GM21390 (cell line): ENCODE measurements around the gene RASGEF1C.
"Not testable (repeated sequence)": the region's sequence is repeated elsewhere in the genome, so short reads cannot be mapped to it uniquely, and the experiment has no call there.

ENCODE experiments used
- ATAC-seq: cut with Tn5 transposase; IDR thresholded peaks from one replicate; pipeline ENCODE4 v1.9.1; 2021; ENCODE audit not compliant: unreplicated experiment

Gene RASGEF1C

DNA sequence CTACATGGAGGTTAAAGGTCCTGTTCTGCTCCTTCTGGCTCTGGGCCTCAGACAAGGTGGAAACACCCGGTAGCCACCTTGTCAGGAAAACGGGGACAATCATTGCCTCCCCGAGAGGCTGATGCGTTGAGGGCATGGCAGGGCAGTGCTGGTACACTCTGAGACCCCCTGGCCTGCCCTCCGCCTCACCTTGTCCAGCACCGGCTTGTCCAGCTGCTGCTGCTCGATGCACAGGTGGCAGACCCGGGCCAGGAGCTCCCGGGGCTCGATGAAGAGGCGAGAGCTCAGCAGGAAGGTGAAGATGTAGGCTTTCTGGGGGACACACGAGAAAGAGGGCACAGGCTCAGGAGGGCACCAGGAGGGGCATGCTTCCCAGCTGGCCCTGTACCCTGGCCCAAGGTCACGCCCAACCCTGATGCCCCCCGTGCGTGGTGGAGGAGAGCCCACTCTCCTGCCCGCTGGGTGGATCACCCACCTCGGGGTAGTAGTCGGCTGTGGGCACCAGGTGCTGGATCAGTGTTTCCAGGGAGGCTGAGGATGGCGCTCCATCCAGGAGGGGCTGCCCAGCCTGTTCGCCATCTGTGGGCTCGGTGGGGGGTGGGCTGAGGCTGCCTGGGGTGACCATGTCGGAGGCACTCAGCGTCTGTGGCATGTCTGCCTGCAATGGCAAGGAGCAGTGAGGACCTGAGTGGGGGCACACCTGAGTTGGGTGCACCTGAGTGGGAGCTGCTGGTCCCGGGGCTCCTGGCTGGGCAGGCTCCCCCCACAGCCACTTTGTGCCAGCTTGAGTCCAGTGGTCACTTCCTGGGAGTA is 71.4 kb downstream of the RASGEF1C start:
- no peak for ATAC-seq

DNA sequence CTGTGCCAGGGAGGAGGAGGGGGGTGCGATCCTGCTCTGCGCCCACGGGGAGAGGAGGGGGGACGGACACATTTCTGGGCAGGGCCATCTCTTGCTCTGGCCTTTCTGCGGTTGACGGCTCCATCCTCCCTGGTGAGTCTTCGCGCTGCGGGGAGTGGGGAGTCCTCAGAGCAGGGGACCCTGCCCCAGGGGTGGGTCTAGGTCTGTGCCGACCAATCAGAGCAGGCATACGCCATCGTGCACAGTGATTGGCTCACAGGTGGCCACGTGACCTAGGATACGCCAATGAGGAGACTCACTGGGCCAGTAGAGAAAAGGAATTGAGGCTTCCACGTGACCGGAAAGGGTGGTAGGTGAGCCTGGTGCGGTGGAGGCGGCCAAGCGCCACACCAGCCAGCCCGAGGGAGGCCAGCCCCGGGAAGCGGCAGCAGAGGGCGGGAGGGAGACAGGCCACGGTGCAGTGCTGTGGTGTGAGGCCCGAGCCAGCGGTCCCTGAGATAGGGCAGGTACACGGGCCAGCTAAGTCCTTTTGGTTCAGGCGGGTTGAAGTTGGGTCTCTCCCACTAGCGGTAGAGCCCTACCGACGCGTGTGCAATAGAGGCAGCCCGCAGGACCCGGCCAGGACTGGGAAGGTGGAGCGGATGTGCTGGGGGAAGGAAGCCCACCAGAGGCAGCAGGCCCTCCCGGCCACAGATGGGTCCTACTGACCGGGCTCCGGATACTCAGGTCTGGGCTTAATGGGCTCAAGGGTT is 72.2 kb downstream of the RASGEF1C start:
- no peak for ATAC-seq

DNA sequence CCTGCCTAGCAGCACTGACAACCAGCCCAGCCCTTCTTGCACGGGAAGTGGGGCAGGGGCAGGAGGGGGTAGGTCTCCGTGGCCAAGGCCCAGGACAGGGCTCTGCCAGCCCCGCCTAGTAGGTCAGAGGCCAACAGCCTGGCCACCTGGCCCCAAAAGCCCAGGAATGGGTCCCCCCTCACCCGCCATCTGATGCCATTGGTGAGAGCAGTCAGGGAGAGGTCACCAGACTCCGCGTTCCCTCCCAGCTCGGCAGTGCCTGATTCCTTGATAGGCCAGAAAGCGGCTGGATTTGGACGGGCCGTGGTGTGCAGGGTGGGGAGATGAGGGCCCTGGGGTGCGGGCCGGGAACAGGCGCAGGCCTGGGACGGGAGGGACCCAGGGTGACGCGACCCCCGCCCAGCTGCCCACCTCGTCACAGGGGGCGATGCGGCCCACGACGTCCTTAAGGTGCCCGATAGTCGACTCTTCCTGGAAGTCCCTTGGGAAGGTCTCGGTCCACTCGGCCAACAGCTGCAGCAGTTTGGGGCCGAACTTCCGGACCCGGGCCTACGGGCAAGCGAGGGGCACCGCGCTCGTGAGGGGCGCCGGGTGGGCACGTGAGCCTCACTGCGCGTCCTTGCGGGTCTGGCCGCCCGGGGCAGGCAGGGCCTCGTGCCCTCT is 72.9 kb downstream of the RASGEF1C start:
- ATAC-seq = no peak

DNA sequence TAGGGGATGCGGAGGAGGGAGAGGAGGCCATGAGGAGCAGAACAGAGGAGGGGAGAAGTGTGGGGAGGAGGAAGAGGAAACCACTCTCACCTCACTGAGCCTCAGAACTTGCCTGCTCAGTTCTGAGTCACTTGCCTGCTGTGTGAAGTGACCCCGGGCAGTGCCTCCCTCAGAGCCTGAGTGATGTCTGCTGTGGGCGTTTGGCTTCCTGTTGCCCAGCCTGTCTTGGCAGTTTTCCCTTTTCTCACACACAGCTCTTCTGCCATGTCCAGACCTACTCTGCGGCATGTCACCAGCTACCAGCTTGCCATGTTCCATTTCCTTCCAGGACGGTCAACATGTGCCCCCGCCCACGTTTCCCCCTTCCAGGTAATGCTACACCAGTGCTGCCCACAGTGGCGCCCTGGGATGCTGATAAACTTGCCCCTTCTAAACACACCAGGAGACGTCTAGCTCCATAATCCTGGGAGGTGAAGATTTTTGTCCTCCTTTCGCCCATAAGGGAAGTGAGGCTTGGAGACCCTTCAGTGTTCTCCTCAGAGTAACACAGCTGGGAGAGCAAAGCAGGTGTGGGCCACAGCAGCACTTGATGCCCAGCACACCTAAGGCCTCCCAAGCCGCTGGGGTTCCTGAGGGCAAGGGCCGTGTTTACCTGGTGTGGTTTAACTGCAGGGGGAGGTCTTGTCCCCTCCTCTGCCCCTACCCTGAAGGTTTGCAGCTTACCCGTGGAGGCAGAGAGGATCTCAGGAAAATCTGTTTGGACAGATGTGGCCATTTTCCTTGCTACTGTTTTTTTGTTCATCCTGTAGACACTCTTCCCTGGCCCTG is 73.7 kb downstream of the RASGEF1C start:
- no peak for ATAC-seq

DNA sequence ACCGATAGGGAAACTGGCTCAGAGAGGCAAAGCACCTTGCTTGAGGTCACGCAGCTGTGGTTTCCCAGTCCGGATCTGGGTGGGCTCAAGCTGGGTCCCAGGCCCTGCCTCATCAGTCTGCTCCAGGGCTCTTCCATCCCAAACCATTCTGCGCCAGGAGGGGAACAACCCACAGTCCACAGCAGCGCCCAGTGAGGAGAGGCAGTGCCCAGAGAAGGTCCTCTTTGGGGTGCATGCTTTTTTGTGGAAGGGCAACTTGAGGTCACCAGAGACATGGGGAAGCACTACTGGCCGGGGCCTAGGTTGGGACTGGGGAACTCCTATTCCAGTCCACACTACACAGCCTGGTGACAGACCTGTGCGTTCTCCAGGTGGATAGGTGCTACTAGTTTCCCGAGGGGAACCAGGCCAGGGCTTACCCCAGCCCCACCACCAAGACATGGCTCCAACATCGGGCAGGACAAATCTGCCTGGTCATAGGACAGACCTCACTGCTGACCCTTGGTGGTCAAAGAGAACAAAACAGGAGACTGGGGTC is 75.0 kb downstream of the RASGEF1C start:
- no peak for ATAC-seq

DNA sequence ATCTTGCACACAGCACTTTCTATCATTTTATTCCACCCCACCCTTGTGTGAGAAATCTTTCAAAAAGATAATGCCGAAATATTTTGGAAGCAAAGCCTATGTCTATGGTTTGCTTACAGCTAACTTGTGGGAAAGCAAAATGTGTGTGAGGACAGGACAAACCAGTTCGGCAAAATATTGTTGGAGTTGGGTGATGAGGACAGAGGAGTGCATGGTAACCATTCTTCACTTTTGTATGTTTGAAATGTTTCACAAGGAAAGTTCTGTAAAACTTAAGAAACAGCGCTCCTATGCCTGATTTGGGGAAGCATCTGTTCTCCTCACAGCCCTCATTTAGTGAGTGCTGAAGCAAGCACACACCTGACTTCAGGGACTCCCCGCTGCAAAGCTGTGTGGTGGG is 75.5 kb downstream of the RASGEF1C start:
- no peak for ATAC-seq

DNA sequence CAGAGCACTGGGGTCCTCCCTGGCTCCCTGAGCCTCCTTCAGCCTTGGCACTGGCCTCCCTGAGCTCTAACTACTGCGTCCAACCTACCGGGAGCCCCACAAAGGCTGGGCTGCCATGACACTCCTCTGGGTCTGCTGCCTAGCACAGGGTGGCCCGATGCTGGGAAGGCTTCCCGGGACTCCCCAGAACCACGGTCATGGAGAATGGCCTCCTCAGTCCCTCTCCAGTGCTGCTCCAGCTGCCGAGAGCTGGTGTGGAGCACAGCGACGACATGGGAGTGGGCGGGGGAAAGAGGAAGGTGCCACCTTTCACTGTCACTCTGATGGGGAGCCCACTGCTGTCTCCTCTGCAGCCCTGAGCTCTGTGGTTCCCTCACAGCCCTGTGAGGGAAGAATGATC is 76.0 kb downstream of the RASGEF1C start:
- no peak for ATAC-seq

DNA sequence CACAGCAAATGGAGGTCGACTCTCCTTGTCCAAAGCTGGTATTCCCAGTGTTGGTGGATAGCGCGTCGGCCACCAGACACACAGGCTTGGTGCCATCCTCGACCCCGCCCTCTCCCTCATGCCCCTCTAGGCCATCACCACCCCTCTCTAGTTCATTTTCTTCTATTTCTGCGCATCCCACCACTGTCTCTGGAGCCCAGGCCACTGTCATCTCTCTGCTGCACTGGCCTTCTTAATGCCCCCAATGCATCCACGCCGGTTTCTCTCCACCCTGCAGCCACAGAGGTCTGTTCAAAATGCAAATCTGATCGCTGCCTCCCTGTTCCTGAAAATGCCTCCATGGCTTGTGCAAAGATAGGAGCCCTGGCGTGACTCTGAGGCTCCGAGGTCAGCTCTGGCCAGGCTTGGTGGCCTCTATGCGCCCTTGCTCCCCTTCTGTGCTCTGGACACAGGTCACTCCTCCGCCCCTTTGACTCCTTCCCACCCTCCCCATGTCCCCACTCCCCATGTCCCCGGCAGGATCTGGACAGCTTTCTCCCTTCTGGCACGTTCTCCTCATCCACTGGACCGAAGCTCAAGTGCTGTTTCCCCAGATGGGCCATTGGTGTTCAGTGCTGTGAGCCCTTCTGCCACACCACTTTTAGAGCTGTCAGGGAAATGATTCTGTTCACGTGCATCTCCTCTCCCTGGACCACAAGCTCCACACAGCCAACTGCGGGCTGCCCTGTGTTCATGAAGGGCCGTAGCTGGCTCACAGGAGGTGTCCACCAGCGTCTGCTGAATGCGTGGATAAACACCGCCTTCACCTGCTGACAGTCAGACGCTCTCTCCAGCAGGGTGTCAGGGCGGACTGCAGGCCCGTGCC is 77.9 kb downstream of the RASGEF1C start:
- ATAC-seq = no peak

DNA sequence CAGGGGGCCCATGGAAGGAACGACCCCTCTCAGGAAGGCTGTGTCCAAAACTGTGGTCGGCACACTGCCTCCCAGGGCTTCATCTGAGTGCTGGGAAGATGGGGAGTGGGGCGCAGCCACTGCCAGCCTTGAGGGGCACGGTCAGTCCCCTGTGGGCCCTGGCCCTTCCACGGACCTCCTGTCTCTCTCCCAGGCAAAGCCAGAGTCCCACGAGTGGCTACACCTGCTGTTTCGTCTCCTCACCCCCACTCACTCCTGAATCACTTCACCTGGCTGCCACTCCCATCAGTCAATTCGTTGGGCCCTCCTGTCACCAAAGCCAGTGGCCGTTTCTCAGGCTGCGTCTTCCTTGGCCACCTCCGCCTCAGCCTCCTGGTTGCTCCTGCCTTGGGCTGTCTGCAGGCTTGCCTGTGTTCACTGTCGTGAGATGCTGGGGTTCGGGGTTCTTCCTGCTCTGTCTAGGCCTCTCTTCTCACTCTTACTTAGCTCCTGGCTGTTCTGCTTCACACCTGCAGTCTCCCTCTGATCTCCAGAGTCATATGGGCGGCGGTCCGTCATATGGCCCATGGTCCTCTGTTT is 78.6 kb downstream of the RASGEF1C start:
- ATAC-seq = no peak

DNA sequence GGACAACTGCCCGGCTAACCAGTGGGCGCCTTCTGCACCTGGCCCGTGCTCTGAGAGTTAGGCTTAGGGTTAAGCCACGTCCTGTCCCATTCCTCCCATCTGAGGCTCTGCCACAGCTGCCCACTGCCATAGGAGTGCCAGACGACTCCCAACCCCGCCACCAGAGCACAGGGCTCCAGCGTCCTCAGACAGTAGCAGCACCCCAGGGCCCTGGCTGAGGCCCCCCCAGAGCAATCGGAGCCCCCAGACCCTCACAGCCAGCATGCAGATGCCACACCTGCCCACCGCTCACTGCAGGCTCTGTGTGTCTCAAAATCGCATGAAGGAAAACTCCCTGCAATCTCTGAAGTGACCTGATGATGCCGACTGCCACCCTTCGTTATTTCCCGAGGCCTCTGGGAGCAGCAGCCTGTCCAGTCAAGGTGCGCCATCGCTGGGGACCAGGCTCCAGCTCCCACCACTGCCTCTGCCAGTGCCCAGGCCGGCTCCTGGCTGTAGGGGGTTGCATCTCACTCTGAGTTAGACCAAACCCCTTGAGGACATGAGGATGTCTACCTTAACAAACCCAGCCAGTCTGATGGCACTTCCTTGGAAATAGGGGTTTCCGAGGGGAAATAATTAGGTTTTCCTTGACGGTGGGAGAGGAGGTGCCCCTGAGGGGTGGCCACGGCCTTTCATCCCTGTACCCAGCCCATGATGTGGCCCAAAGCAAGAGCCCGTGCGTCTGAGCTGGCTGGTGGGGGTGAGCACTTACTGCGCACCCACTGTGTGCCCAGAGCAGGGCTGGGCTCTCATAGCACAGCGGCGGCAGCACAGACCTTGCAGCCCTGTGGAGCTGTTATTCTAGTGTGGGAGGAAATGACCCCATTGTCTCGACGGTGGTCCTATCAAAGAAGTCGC is 79.5 kb downstream of the RASGEF1C start:
- no peak for ATAC-seq

DNA sequence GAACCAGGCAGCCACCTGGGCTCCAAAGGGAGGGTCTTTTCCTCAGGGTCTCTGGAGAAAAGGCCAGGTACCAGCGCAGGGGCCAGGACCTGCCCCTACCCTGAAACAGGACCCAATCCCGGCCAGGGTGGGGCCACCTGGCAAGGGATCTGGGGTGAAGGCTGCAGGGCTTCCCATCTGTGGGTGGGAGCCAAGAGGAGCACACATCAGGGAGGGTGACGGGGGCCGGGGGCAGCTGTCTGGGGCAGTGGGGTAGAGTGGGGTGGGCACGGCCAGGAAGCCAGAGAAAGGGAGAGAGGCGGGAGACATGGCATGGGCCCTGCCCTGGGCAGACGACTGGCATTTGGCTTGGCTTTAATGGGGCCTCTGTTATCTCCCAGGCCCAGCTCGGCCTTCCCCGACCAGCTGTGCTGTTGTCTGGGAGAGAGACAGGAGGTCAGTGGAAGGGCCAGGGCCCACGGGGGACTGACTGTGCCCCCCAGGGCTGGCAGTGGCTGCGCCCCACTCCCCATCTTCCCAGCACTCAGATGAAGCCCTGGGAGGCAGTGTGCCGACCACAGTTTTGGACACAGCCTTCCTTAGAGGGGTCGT is 80.2 kb downstream of the RASGEF1C start:
- ATAC-seq = no peak

DNA sequence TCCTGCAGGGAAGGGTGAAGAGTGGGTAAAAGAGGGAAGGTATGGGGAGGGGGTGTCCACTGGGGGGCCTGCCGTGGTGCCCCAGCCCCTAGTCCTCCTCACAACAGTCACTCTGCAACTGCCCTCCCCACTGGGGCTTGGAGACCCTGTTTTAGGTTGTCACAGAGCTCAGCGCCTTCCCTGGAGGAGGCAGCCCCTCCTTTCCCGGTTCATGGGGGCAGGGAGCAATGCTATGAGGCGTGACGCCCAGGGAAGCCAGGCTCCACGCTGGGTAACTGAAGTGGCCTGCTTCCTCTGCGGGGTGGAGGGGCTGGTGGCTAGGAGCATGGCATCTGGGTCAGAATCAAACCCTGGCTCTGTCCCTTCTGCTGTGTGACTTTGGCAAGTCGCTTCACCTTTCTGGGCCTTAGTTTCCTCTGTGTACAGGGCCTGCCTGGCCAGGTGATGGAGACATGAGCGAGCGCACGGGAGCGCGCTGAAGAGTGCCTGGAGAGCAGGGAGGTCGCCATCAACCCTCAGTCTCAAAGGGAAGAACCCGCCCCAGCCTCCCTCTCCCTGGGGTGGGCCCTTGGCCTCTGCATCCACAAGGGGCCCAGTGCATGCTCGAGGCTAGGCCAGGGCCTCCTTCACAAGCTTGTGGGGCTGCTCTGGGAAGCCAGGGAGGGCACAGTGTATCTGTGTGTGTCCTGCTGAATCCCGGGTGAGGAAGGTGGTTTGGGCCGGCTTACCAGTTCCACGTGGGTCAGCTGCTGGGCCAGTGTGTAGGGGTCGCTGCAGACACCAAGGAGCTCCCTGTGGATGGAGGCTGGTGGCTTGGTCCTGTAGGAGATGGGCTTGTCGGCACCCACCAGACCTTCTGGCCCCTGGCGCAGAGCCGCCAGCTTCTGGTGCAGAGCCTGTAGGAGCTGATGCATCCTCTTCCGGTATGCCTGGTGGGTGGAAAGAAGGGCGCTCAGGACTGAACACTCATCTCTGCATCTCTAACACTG is 81.0 kb downstream of the RASGEF1C start:
- ATAC-seq = no peak

DNA sequence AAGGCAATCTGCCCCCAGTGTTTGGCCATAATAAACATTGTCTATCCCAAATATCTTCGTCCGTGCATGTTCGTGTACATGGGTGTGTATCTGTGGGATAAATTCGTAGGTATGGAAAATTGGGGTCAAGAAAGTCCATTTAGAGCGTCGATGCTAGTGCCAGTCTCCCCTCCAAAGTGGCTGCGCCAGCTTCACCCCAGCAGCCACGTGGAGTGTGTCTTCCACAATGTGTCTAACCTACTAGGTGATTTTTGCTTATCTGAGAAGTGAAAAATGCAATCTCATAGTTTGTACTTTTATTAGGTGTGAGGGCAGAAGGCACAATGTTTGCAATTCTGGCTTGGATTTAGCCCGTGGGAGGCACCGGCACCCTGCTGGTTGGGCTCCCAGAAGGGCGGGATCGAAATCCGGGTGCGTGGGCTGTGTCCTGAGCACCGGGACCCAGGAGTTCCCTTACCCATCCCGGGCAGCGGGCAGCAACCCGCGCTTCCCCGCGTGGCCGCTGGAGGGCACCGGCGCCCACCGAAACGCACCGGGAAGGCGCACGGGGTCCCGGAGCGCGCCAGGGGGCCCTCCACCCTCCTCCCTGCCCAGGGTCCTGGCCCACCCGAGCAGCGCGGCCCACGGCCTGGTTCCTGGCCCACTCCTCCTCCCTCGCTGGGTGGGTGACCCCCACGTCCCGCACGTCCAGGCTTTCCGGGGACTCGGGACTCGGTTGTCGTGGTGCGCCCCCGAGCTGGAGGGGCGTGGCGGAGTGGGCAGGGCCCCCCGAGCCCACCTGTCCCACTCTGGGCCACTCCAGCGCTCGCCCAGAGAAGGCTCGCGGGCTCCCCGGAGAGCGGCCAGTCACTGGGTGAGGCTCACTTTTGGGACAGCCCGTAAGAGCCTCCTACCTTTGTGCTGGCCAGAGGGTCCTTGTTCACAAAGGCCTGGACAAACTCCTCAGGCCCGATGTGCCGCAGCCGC is 82.0 kb downstream of the RASGEF1C start:
- no peak for ATAC-seq

DNA sequence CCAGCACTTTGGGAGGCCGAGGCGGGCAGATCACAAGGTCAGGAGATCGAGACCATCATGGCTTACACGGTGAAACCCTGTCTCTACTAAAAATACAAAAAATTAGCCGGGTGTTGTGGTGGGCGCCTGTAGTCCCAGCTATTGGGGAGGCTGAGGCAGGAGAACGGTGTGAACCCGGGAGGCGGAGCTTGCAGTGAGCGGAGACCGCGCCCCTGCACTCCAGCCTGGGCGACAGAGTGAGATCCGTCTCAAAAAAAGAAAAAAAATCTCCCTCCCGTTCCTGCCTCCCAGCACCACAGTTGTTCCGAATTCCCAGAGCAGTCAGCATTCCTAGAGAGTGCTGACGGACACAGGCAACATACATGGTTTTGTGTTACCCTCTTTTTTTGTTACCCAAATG is 82.9 kb downstream of the RASGEF1C start:
- ATAC-seq = not testable (repeated sequence)

DNA sequence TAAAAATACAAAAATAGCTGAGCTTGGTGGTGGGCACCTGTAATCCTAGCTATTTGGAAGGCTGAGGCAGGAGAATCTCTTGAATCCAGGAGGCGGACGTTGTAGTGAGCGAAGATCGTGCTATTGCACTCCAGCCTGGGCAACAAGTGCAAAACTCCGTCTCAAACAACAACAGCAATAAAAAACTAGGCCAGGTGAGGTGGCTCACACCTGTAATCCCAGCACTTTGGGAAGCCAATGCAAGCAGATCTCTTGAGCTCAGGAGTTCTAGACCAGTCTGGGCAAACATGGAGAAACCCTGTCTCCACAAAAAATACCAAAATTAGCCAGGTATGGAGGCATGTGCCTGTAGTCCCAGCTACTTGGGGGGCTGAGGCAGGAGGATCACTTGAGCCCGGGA is 84.3 kb downstream of the RASGEF1C start:
- not testable (repeated sequence) for ATAC-seq

DNA sequence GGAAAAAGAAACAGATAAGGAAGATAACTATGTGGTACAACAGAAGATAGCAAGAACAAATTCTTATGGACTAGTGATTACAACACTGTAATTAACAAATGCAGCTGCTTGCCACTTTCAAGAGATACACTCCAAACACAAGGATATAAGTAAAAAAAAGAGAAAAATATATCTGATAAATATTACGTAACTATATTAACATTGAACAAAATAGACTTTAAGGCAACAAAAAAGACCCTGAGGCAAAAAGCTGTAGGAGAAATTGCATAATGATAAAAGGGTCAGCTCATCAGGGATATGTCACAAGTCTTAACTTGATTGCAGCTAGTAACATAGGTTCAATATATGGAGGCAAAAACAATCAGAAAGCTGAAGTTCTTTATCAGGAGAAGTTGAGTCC is 86.1 kb downstream of the RASGEF1C start:
- no peak for ATAC-seq
